Measurements from ENCODE around the gene MACROD2.

MACROD2 gene

GRCh38 chr20:16027686-16028085, 2032.4 kb downstream of the MACROD2 start:
- DNase-seq = no peak

DNA sequence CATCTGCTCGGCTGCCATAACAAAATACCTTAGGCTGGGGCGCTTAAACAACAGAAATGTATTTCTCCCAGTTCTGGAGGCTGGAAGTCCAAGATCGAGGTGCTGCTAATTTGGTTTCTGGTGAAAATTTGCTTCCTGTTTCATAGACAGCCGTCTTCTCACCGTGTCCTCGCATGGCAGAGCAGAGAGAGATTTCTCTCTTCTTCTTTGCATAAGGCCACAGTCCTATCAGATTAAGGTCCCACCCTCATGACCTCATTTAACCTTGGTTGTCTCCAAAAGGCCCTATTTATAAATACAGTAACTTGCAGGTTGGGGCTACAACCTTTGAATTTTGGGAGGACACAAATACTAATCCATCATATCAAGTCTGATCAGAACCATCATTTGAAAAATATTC, 2033.6 kb downstream of the MACROD2 start:
- DNase-seq = no peak

DNA sequence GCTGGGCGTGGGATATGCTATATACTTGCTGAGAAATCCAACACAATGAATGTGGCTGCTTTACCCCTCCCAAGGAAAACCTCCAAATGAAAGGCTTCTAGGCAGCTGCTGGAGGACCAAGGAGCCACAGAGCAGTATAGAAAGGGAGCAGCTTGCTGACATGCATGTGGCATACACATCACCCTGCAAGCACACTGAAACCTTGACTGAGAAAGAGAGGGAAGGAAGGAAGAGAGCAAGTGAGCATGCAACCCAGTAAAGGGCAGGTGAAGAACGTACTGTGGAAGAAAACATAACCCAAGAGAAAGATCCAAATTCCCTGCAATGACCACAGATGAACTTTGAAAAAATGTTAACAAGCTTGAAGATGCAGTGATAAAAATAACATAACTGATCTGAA, 2034.9 kb downstream of the MACROD2 start:
- no peak for DNase-seq

GRCh38 chr20:16035576-16035975, 2040.3 kb downstream of the MACROD2 start:
- DNase-seq = no peak

DNA sequence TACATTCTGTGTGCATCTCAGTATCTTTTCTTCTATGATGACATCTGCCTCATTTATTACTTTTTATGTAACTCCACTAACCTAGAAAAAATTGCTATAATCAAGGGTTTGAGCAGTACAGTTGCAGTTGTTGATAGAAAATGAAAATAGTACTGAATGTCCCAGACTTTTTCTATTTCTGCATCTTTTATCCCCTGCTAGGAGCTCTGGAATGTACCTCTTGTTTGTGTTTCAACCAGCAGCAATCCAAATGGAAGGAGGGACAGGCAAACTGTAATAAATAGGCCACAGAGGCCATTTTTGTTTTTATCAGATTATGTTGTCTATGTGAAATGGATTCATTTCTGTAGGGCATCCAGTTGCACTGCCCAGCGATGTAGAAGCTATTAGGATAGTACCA, 2041.0 kb downstream of the MACROD2 start:
- DNase-seq = no peak

DNA sequence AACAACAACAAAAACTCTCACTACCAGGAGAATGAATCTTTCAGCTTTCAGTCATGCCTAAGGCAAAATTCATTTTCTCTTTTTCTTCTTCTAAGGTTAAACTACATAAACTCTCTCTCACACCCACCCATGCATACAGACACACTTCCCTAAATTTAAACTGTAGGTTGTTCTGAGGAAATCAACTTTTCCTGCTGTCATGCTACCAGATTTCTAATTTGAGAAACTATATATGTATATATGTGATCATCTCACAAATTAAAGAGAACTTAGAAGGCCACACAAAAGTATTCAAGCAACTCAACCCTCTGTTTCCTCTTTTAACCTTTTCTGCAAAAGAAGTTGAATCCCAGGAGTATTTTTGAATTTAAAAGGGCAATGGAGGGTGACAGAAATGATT, 2045.4 kb downstream of the MACROD2 start:
- no peak for DNase-seq

DNA sequence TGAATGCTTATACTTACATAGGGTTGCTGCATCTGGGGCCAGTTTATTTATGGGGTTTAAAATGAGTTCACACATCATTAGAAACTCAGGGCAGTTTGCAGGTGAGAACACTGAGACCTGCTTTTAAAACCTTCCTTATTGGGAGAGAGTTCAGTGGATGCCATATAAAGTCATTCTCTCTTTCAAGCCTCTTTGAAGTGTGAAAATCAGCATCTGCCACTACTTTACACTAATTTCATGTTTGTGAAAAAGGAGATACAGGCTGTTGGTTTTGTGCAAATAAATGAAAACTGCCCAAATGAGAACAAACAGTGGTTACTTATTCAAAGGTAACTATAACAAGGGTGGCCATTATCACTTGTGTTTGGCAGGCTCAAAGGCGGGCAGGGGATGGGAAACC, 2047.4 kb downstream of the MACROD2 start:
- no peak for DNase-seq

GRCh38 chr20:16043931-16044330, 2048.6 kb downstream of the MACROD2 start:
- no peak for DNase-seq

GRCh38 chr20:16048876-16049275, 2053.6 kb downstream of the MACROD2 start:
- no peak for DNase-seq

DNA sequence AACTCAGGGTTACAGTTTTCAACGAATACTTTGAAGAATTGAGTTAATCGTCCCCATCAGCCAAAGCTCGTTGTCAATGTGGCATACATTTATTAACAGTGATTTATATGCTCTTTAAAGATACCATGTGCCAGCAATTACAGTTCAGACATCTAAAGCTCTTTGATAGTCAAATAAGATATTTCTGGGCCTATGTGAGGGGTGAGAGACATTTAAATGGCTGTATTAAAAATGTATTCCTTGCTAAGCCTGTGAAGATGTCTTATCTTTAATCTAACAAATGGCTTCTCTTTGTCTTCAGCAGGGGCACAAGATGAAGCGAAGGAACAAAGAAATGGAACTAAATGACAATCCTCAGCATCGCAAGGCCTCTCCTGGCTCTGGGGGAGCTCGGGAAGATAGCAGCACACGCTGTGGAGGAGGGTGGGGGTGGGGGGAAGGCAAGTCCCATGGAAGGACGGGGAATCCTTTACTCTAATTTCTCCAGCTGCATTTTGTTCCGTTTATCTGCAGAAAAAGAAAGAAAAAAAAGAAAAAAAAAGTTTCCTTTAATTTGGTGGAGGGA, 2054.3 kb downstream of the MACROD2 start:
- DNase-seq = no peak

DNA sequence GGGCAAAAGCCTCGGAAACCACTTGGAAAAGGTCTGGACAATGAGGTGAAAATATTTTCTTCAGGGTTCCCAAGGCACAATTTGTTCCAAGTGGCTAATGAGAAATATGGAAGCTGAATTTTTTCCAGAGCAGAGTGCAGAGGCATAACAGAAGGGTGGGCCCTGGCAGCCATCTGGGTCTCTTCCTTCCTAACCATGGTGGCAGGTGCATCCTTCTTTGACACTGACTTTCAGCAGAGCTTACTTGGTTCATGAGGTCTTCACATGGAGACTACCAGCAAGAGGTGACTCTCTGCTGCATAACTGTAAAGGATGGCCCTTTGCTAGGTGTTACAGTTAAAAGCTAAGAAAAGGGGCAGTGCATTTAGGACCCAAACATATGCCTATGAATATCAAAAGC, 2055.1 kb downstream of the MACROD2 start:
- no peak for DNase-seq

- DNase-seq = no peak
Observed at GRCh38 chr20:16051968-16052367, 2056.7 kb downstream of the MACROD2 start.

GRCh38 chr20:16052456-16052855, 2057.1 kb downstream of the MACROD2 start:
- no peak for DNase-seq

DNA sequence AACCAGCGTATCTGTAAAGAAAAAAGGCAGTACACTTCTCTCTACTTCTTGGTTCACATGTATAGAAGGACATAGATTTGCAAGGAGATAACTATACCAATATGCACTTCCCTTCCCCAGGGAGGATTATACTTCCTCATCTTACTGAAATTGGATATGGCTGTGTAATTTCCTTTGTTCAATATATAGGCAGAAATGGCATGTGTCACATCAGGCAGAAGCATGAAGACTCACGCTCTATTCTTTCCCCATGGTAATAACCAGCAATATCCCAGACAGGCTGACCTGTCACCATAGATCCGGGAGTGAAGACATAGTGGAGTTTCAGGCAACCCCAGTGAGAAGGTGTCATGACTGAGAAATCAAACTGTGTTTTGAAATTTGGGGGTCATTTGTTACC, 2059.7 kb downstream of the MACROD2 start:
- no peak for DNase-seq

DNA sequence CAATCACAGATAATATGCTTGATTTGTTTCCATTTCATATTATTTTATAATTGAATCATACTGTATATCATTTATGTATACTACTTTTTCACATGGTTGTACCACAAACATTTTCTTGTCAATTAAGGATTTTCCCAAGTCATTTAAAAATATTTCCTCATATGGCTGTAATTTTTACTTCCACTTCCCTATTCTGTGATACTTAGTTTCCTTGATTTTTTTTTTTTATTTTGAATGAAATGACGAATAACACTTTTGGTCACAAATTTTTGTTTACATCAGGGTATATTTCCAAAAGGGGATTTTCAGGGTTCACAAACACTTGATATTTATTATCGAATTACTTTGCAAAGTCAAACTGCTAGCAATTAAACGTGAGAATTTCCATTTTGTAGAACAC, 2062.3 kb downstream of the MACROD2 start:
- DNase-seq = no peak

- DNase-seq = no peak
Observed at GRCh38 chr20:16058268-16058667, 2063.0 kb downstream of the MACROD2 start.

DNA sequence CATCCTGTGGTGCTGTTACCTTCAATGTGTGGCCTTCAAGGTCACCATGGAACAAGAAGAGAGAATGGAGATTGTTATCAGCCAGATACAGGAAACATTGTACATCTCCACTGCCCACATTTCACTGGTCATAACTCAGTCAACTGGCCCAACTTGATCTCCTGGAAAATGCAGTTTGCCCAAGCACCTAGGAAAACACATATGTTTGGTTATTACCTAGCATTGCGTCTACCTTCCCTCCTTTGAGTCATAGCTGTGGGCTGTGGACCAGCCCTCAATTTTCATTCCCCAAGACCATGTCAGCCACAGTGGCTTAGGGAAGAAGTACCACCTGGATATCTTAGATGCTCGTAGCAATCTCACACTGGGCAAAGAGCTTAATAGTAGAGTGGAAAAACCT, 2064.5 kb downstream of the MACROD2 start:
- no peak for DNase-seq

DNA sequence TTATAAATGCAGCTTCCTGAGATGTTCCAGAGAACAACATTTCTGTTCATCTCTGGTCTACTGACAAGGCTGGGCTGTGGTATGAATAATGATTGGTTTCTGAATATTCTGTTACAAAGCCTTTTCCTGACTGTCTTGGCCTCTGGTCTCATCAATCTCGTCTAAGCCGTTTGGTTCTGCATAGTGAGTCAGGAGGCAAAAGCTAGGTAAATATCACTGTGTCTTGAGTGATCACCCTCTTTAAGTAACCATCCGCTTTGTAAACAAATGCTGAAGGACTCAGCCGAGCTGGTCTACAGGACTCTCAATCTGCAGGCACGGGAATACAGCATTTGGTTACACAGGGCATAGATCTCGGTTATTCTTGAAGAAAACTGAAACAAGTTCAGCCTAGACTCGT, 2066.0 kb downstream of the MACROD2 start:
- no peak for DNase-seq

DNA sequence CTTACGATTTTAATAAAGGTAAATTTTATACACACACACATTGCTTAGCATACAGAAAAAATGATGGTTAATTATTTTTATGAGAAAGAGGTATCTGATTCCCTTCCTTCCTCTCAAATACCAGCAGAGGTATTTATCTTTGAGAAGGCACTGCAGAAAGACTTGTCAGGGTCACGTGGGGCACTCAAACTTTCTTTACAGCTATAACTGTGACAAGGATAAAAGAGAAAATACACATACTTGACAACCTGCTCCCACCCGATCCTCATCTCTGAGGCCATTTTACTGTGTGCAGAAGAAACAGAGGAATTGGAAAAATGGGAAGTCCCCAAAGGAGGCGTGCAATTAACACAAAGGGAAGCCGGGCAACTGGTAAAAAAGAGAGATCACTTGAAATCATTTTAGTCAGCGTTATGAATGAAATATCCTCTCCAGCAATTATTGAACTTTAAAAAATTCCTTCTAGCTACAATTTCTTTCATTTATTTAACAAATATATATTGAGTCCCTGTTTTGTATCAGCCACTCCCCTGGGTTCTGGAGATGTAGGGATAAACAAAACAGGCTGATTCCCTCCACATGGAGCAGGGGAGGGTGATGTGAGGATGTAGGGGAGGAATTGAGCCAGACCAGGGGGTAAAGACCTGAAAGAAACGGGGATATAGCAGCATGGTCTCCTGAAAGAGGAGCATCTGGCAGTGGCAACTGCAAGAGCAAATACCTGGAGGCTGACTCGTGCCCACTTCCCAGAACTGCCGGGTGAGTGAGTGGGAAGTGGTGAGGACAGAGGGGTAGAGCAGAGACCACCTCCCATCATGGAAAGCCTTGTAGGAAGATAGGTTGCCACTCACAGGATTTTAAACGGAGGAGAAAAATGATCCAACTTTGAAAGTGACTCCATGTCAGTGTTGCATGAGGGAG, 2067.6 kb downstream of the MACROD2 start:
- DNase-seq = no peak

- no peak for DNase-seq
Observed at GRCh38 chr20:16063881-16064280, 2068.6 kb downstream of the MACROD2 start.

GRCh38 chr20:16064989-16065707, 2069.8 kb downstream of the MACROD2 start:
- no peak for DNase-seq

GRCh38 chr20:16066571-16066970, 2071.3 kb downstream of the MACROD2 start:
- no peak for DNase-seq

DNA sequence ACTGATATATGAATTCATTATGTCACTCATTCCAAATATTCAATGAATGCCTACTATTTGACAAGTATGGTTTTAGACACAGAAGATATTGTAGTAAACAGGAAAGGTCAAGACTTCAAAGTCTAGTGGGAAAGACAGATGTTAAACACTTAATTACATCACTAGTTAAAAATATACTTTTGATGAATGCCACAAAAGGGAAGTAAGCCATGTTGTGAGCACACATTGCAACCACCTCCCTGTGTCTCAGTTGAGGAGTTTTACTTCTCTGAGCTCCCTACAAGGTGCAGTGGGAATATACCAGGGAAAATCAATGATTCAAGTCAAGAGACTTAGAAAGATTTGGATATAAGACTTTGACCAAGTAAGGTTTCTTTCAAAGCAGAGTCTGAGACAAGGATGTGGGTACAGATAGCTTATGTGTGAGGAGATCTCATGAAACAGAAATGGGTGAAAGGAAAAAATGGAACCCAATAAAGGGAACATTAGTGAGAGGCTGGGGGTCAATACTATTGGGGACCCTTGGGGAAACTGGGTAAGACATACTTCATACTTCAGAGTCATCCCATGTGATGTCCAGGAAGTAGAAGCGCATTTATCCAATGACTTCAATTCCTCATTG, 2074.2 kb downstream of the MACROD2 start:
- no peak for DNase-seq

DNA sequence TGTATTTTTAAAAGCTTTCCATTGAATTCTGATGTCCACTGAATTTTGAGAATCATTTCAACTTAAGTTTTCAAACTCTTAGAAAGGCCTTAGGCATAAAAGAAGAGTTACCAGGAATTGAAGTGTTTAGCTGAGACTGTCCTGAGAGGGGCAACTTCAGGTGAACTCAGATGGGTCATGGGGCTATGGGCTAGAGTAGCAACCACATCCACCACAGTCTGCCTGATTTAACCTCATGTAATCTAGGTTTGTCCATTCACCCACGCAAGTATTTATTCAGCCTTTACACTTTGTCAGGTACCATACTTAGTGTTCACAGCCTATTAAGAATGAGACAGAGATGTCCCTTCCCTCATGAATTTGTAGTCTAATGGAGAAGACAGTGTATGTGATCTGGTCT, 2076.9 kb downstream of the MACROD2 start:
- no peak for DNase-seq

All from amniotic stem cell (primary cell).